Measurements from ENCODE around the gene RELCH. TPM values are rescaled to one million over a fixed set of nuclear protein-coding genes. Genes with fewer than 3 reads are reported as not detected.

RELCH gene
- total RNA-seq, 8 experiments from 2014 or later, result 24.1 to 41.9 (median 31.3) TPM

DNA sequence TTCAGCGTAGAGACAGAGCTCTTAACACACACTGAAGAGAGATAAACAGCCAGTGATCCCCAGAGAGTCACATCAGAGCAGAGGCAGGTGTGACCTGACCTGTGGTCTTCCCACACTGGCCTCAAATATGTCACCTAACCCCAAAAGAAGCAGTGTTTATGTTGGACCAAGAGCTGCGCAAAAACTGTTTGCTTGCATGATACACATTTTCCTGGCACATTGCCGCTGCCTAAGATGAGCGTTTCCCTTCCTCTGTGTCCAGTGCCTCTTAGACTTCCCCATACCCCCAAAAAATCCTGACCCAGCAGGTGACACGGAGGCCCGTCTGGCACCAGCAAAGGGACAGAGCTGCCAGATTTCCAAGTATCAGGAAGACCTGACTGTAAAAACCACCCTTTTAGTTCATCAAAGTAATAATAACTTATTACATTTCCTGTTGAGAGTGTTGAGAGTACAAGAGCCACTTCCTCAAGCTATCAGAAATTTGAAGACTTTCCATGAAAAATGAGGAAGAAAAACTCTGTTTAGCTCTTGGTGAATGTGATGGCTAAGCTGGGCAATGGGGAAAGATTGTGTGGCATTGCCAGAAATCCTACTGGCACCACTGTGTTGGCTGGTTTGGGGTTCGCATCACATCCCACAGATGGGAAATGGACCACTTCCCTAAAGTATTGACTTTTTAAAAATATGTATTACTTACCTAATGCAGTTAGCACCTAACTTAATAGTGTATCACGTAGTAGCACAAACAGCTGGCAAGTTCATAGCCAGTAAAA, 144.7 kb downstream of the RELCH start:
- no peak for ATAC-seq (replicated peaks in 6 of 8)
- Histone ChIP-seq H3K27ac (no peak overlapping the region), H3K4me1 (replicated peaks in 1 of 2) (no peaks in the 10 kb centered on the region), H3K4me3 (no peak overlapping the region)
- 47 to 100% (median 92%) methylated on average over 1 to 6 of the region's 8 CpGs; no CpG with 5 or more reads in 2 of the 10 experiments for WGBS, 10 experiments
- in situ Hi-C loops (cut with MboI; ENCODE audit: low pct_unique_long_range_greater_than_20kb in 2 of 9, low sequenced_read_pairs in 9 of 9, unreplicated experiment in 9 of 9), result no loop called here

- no peak overlapping the region for H3K27ac ChIP-seq
- no peak for ATAC-seq (replicated peaks in 6 of 8)
- H3K4me1 ChIP-seq (replicated peaks in 1 of 2), result no peaks in the 10 kb centered on the region
- WGBS, 10 experiments, result 38 to 100% (median 90%) methylated on average over 1 to 3 of the region's 3 CpGs
- no peak overlapping the region for H3K4me3 ChIP-seq
- in situ Hi-C loops (cut with MboI; ENCODE audit: low pct_unique_long_range_greater_than_20kb in 2 of 9, low sequenced_read_pairs in 9 of 9, unreplicated experiment in 9 of 9), result no loop called here
Observed at GRCh38 chr18:62332431-62332830, 145.4 kb downstream of the RELCH start.

DNA sequence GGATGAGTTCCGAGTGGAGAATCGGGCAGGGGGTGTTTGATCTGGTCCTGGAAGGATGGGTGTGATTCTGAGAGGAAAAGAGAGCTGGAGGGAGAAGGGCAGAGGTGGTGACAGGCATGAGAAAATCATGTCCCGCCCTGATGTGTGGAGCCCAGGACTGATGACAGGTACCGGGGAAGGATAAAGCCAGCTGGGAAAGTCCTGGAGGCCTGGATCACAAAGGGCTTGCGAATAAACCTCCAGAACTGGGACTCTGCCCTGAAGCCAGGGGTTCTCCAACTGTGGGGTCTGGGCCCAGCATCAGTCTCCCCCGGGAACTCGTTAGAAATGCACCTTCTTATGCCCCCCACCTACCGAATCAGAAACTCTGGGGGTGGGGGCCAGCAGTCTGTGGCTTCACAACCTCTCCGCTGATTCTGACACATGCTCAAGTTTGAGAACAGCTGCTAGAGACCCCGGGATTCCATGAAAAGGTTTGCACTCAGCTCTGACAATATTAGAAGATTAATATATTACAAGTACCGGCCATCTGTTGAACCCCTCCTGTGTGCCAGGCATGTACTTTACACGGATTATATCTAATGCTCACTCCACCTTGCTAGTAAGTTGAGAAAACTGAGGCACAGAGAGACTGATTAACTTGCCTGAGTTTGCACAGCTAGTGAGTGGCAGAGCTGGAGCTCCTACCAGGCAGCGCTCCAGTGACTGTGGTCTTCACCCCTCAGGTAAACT, 146.1 kb downstream of the RELCH start:
- Histone ChIP-seq H3K4me3 (no peak overlapping the region), H3K27ac (no peak overlapping the region), H3K4me1 (replicated peaks in 1 of 2) (no peaks in the 10 kb centered on the region)
- in situ Hi-C loops (cut with MboI; ENCODE audit: low pct_unique_long_range_greater_than_20kb in 2 of 9, low sequenced_read_pairs in 9 of 9, unreplicated experiment in 9 of 9), result no loop called here
- ATAC-seq (replicated peaks in 6 of 8), result no peak
- WGBS, 10 experiments, result 20 to 91% (median 78%) methylated on average over 1 to 9 of the region's 13 CpGs; no CpG with 5 or more reads in 2 of the 10 experiments

DNA sequence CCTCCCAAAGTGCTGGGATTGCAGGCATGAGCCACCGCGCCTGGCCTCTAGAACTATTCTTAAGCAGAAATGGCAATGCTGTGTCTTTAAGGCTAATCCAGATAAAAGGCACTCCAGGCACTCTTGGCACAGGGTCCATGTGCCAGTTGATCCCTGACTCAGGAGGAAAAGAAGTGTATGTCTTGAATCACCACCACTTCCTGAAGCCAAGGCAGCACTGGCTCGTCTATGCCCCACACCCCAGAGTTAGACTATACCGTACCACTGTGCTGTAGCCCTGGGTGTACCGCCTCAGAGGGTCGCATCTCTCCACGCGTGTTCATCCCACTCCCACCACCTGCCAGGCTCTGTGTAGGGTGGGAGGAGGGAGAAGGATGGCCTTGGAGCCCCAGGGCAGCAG, 147.1 kb downstream of the RELCH start:
- ATAC-seq (replicated peaks in 6 of 8), result no peak

GRCh38 chr18:62335494-62335893, 148.4 kb downstream of the RELCH start:
- ATAC-seq (replicated peaks in 6 of 8), result no peak
- in situ Hi-C loops (cut with MboI; ENCODE audit: low pct_unique_long_range_greater_than_20kb in 2 of 9, low sequenced_read_pairs in 9 of 9, unreplicated experiment in 9 of 9), result no loop called here
- no peak overlapping the region for H3K4me3 ChIP-seq
- WGBS, 10 experiments, result 50 to 100% (median 92%) methylated on average over 1 to 4 of the region's 5 CpGs; no CpG with 5 or more reads in 5 of the 10 experiments
- no peaks in the 10 kb centered on the region for H3K4me1 ChIP-seq (replicated peaks in 1 of 2)
- H3K27ac ChIP-seq, result no peak overlapping the region

More for the DNA sequence above, 147.1 kb downstream of the RELCH start:
- in situ Hi-C loops (cut with MboI; ENCODE audit: low pct_unique_long_range_greater_than_20kb in 2 of 9, low sequenced_read_pairs in 9 of 9, unreplicated experiment in 9 of 9), result no loop called here
- WGBS, 10 experiments, result 20 to 95% (median 92%) methylated on average over 1 to 8 of the region's 8 CpGs; no CpG with 5 or more reads in 5 of the 10 experiments
- H3K4me3 ChIP-seq, result no peak overlapping the region
- no peak overlapping the region for H3K27ac ChIP-seq
- no peaks in the 10 kb centered on the region for H3K4me1 ChIP-seq (replicated peaks in 1 of 2)

GRCh38 chr18:62336618-62337017, 149.6 kb downstream of the RELCH start:
- no peak for ATAC-seq (replicated peaks in 6 of 8)
- H3K4me3 ChIP-seq, result no peak overlapping the region
- in situ Hi-C loops (cut with MboI; ENCODE audit: low pct_unique_long_range_greater_than_20kb in 2 of 9, low sequenced_read_pairs in 9 of 9, unreplicated experiment in 9 of 9), result no loop called here
- H3K4me1 ChIP-seq (replicated peaks in 1 of 2), result peaks cover 0 to 5% of the 10 kb centered on the region in 2 donors
- no peak overlapping the region for H3K27ac ChIP-seq
- 32 to 95% (median 78%) methylated on average over 1 to 5 of the region's 5 CpGs for WGBS, 10 experiments

DNA sequence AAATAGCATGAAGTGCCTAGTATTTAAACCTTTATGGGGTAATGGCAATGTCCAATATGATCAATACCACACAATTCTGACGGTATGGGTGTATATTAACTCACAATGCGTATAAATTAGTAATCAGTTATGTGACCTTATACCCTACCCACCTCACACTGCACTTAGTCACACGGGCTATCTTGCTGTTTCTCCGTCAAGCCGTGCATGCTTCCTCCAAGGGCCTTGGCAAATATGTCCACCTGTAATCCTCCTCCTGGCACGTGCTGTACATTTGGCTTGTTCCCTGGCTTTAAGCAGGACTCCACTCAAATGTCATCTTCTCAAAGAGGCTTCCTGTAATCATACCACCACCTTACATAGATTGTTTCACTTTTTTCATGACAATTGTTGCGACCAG, 150.3 kb downstream of the RELCH start:
- Histone ChIP-seq H3K4me1 (replicated peaks in 1 of 2) (peaks cover 0 to 5% of the 10 kb centered on the region in 2 donors), H3K4me3 (no peak overlapping the region), H3K27ac (no peak overlapping the region)
- in situ Hi-C loops (cut with MboI; ENCODE audit: low pct_unique_long_range_greater_than_20kb in 2 of 9, low sequenced_read_pairs in 9 of 9, unreplicated experiment in 9 of 9), result no loop called here
- ATAC-seq (replicated peaks in 6 of 8), result no peak
- 51 to 94% (median 80%) methylated on average over 1 to 7 of the region's 7 CpGs; no CpG with 5 or more reads in 1 of the 10 experiments for WGBS, 10 experiments

- H3K27ac ChIP-seq, result no peak overlapping the region
Observed at GRCh38 chr18:62338446-62339105, 151.5 kb downstream of the RELCH start.

DNA sequence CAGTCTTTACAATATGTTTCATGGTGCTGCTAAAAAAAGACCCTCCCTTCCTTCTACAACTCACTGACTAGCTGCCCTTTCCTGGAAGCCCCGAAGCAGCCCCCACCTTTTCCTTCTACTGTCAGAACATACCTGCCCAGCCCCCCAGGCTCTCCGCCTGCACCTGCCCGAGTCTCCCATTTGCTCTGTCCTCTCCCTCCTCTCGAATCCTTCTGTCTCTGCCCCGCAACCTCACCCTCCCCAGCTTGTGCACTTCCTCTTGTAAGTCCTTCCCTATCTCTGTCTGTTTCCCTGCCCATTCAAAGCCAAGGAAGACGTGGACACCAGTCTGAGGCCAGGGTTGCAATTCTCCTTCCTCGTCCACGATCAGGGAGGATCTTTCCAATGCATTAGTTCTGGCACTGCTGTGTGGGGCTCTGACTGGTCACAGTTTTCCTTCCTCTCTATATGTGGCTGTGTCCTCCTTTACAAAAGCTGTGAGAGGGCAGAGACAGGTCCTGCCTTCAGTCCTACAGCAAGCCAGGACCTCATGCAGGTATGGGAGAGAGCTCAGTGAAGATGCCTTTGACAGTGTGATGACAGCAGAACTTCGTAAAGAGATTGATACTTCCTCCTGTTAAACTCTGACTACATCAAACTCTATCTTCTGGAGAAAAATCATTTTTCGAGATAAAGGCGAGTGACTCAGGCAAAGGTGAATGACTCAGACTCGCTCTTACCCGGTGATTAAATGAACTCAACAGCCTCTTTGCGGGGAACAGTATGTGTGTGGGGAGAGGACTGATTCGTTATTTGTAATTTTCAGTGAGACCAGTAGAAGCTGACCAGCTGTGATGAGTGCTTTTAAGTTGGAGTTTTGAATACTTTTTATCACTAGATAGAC, 152.3 kb downstream of the RELCH start:
- ATAC-seq (replicated peaks in 6 of 8), result peak in 7 of 8 experiments; percentile 31 to 92 (median 36)
- in situ Hi-C loops (cut with MboI; ENCODE audit: low pct_unique_long_range_greater_than_20kb in 2 of 9, low sequenced_read_pairs in 9 of 9, unreplicated experiment in 9 of 9), result no loop called here
- WGBS, 10 experiments, result 23 to 100% (median 69%) methylated on average over 1 to 14 of the region's 15 CpGs
- Histone ChIP-seq H3K4me3 (no peak overlapping the region), H3K4me1 (replicated peaks in 1 of 2) (peaks cover 0 to 5% of the 10 kb centered on the region in 2 donors), H3K27ac (no peak overlapping the region)

More at GRCh38 chr18:62338446-62339105, 151.5 kb downstream of the RELCH start:
- no peak for ATAC-seq (replicated peaks in 6 of 8)
- H3K4me1 ChIP-seq (replicated peaks in 1 of 2), result peaks cover 0 to 5% of the 10 kb centered on the region in 2 donors
- in situ Hi-C loops (cut with MboI; ENCODE audit: low pct_unique_long_range_greater_than_20kb in 2 of 9, low sequenced_read_pairs in 9 of 9, unreplicated experiment in 9 of 9), result no loop called here
- no peak overlapping the region for H3K4me3 ChIP-seq
- 43 to 89% (median 74%) methylated on average over 3 to 10 of the region's 10 CpGs for WGBS, 10 experiments

DNA sequence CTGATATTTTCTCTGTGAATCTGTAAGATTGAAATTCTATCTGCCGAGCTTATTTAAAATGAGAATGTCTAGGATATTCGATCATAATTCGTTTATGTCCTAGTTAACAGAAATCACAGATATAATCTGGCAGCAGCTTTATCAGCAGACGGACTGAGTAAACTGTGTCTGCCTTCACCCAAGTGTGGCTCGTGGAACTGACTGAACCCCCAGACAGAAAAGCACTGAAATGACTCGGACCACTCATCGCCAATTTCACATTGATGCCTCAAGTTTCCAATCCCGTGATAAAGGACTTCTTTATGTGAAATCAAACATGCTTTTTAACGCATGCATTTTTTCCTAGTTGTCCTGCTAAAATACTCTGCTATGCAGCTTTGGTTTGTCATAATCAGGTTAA, 153.9 kb downstream of the RELCH start:
- H3K4me3 ChIP-seq, result no peak overlapping the region
- WGBS, 10 experiments, result 65 to 100% (median 91%) methylated on average over 1 to 9 of the region's 9 CpGs
- no peak for ATAC-seq (replicated peaks in 6 of 8)
- H3K27ac ChIP-seq, result no peak overlapping the region
- in situ Hi-C loops (cut with MboI; ENCODE audit: low pct_unique_long_range_greater_than_20kb in 2 of 9, low sequenced_read_pairs in 9 of 9, unreplicated experiment in 9 of 9), result no loop called here
- H3K4me1 ChIP-seq (replicated peaks in 1 of 2), result peaks cover 0 to 5% of the 10 kb centered on the region in 2 donors

DNA sequence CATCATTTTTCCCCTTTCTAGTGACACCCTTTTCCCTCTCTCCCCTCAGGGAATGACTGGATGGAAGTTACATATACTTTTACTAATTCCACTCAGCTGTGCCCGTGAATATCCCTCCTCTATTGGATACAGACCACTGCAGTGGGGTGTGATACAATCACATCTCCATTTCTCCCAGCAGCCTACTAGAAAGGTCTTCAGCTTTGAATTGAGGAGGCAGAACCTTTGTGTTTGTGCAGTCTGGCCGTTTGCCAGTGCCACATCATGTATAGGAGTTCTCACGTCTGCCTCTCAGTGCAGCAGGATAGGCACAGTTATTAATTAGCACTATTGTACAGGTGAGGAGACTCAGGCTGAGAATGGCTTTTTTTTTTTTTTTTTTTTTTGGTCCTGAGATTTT, 154.4 kb downstream of the RELCH start:
- no peak overlapping the region for H3K4me3 ChIP-seq
- in situ Hi-C loops (cut with MboI; ENCODE audit: low pct_unique_long_range_greater_than_20kb in 2 of 9, low sequenced_read_pairs in 9 of 9, unreplicated experiment in 9 of 9), result no loop called here
- H3K27ac ChIP-seq, result no peak overlapping the region
- peak in 5 of 8 experiments; percentile 46 to 76 (median 66) for ATAC-seq (replicated peaks in 6 of 8)
- peaks cover 2 to 5% of the 10 kb centered on the region in 2 donors for H3K4me1 ChIP-seq (replicated peaks in 1 of 2)
- WGBS, 10 experiments, result 30 to 63% (median 45%) methylated on average over 1 to 3 of the region's 3 CpGs

DNA sequence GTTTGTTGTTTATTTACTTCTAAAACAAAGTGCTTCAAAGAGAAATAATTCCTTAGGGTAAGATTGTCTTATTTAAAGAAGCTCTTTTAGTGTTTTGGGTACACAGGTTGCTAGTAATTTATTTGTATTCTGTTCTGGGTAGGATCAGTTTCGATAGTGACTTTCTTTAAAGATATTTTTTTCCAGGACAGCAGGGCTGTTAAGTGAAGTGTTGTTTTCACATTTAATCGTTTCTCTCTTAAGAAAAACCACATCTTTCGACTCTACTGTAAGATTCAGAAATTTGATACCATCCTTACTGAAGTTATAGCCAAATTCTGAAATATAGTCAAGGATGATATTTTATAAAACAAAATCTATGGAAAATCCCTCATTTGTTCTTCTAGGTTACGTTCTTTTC, 155.8 kb downstream of the RELCH start:
- 26 to 100% (median 83%) methylated on average over 1 to 4 of the region's 4 CpGs; no CpG with 5 or more reads in 1 of the 10 experiments for WGBS, 10 experiments
- no peak overlapping the region for H3K4me3 ChIP-seq
- no peak for ATAC-seq (replicated peaks in 6 of 8)
- in situ Hi-C loops (cut with MboI; ENCODE audit: low pct_unique_long_range_greater_than_20kb in 2 of 9, low sequenced_read_pairs in 9 of 9, unreplicated experiment in 9 of 9), result no loop called here
- peaks cover 2 to 10% of the 10 kb centered on the region in 2 donors for H3K4me1 ChIP-seq (replicated peaks in 1 of 2)
- H3K27ac ChIP-seq, result no peak overlapping the region
